ENCODE results near the gene PCSK7.

The PCSK7 gene

DNA sequence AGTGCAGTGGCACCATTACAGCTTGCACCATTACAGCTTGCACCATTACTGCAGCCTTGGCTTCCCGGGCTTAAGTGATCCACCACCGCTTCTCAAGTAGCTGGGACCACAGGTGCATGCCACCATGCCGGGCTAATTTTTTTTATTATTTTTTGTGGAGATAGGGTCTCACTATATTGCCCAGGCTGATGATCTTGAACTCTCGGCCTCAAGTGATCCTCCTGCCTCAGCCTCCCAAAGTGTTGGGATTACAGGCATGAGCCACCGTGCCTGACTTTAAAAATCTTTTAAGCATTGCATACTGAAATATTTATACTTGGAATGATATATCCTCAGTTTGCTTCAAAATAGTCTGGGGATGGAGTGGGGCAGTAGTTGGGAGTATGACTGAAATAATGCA is 77.4 kb downstream of the PCSK7 start:
- DNase-seq (ENCODE audit: low read depth): no peak

Data from ELR (cell line).